Right cardiac atrium (tissue), 5 donors: ENCODE results near the gene SLC37A3. TPM values are rescaled to one million over a fixed set of nuclear protein-coding genes. Genes with fewer than 3 reads are reported as not detected.
A peak's percentile ranks its signal among the peaks of the same experiment; 100 is the strongest.

Source experiments
- ATAC-seq, 2 donors: fragments of 200-7000 bp; cut with Tn5 transposase; one replicate each; pipeline versions ENCODE4 v1.8.0 to v1.9.1; 2020; ENCODE audit warnings: moderate library complexity in 2 of 2, mild to moderate bottlenecking in 1 of 2
- DNase-seq, 3 donors: peaks; one replicate each; pipeline ENCODE4 v3.0.0-alpha.2; 2020
- H3K27ac ChIP-seq: one replicate; pipeline ENCODE4 v1.5.1; 2013; ENCODE audit warnings: mild to moderate bottlenecking, low read length, control low read depth, moderate library complexity
- H3K27me3 ChIP-seq: one replicate; pipeline ENCODE4 v1.6.1; 2013; ENCODE audit not compliant: control insufficient read depth, insufficient read depth
- H3K4me1 ChIP-seq: one replicate; pipeline ENCODE4 v1.6.1; 2013; ENCODE audit warnings: low read length; ENCODE audit not compliant: control insufficient read depth, insufficient read depth
- H3K4me3 ChIP-seq: one replicate; pipeline ENCODE4 v1.5.1; 2013; ENCODE audit warnings: low read length, control low read depth
- H3K9me3 ChIP-seq: one replicate; pipeline ENCODE4 v1.6.1; 2013; ENCODE audit warnings: low read length; ENCODE audit not compliant: control insufficient read depth
- WGBS: extraction: QIAGEN DNeasy Blood & Tissue Kit; methylation state at CpG from one replicate; pipeline ENCODE4 v1.1.7; 2013; 5-methylcytosine and 5-hydroxymethylcytosine counted together
- intact Hi-C, 4 donors: fragments of 100-400 bp; cut with DNase I; formaldehyde crosslinking; loops; one replicate each; pipeline versions ENCODE4 v1.11.0 to v1.14.0; 2022 to 2023
- polyA plus RNA-seq: library from polyadenylated mRNA; stranded (reverse); fragments of 200-250 nt; gene quantifications from one replicate; pipeline ENCODE4 v1.2.3, GENCODE V29; 2013
- total RNA-seq, 4 donors: library from RNA; stranded (reverse); fragmentation: NEBNext Ultra II Directional; extraction: Animal tissue kit (Norgen Biotek cat#: 25700); gene quantifications; one replicate each; pipeline ENCODE4 v1.2.1, GENCODE V29; 2021
- donor health status: healthy with polysubstance abuse.
- donor health status: DM: no; HTN: yes; CAD: no.
- donor health status: DM: no; HTN: no; CAD: no.
- donor health status: DM: no; HTN: yes; CAD: no; lungs with severe emphysema.
- donor health status: DM: yes; HTN: yes; CAD: no.

The SLC37A3 gene
- total and polyA plus RNA-seq, 5 donors = 11.8 to 17.7 (median 16.3) TPM

- H3K27me3 ChIP-seq = peaks cover 3% of the 10 kb centered on the region
- no peak overlapping the region for H3K27ac ChIP-seq
- intact Hi-C loops = no loop called here
- H3K9me3 ChIP-seq = no peaks in the 10 kb centered on the region
- H3K4me3 ChIP-seq = no peak overlapping the region
- ATAC-seq = no peak
- H3K4me1 ChIP-seq = no peaks in the 10 kb centered on the region
- 82% methylated on average over 3 of the region's 3 CpGs for WGBS
- DNase-seq = no peak
Observed at GRCh38 chr7:140400381-140400780, 2.1 kb upstream of the SLC37A3 start.

- Histone ChIP-seq H3K4me1 (no peaks in the 10 kb centered on the region), H3K4me3 (no peak overlapping the region), H3K9me3 (no peaks in the 10 kb centered on the region), H3K27ac (no peak overlapping the region), H3K27me3 (peaks cover 3% of the 10 kb centered on the region)
- intact Hi-C loops = no loop called here
- DNase-seq = no peak
- 72% methylated on average over 10 of the region's 10 CpGs for WGBS
- no peak for ATAC-seq
Observed at GRCh38 chr7:140398821-140399220, 491 bp upstream of the SLC37A3 start.

GRCh38 chr7:140393756-140394306, 4.5 kb downstream of the SLC37A3 start:
- no peak for DNase-seq
- WGBS = 98% methylated on average over 12 of the region's 12 CpGs
- Histone ChIP-seq H3K4me1 (peaks cover 6% of the 10 kb centered on the region), H3K9me3 (no peaks in the 10 kb centered on the region), H3K27ac (no peak overlapping the region), H3K27me3 (no peaks in the 10 kb centered on the region), H3K4me3 (no peak overlapping the region)
- intact Hi-C loops = no loop called here
- ATAC-seq = no peak

- Histone ChIP-seq H3K4me1 (peaks cover 6% of the 10 kb centered on the region), H3K27ac (no peak overlapping the region), H3K27me3 (no peaks in the 10 kb centered on the region), H3K9me3 (no peaks in the 10 kb centered on the region), H3K4me3 (no peak overlapping the region)
- ATAC-seq (no peak), DNase-seq (no peak)
- 44% methylated on average over 1 of the region's 1 CpG for WGBS
- intact Hi-C loops = no loop called here
Observed at GRCh38 chr7:140391634-140392033, 6.7 kb downstream of the SLC37A3 start.

- H3K9me3 ChIP-seq = no peaks in the 10 kb centered on the region
- no peak overlapping the region for H3K4me3 ChIP-seq
- no peak overlapping the region for H3K27ac ChIP-seq
- H3K27me3 ChIP-seq = no peaks in the 10 kb centered on the region
- ATAC-seq (peak; percentile 30), DNase-seq (no peak)
- peaks cover 6% of the 10 kb centered on the region for H3K4me1 ChIP-seq
- intact Hi-C loops = no loop called here
- WGBS = 85% methylated on average over 8 of the region's 8 CpGs
Observed at GRCh38 chr7:140390466-140391190, 7.7 kb downstream of the SLC37A3 start.

DNA sequence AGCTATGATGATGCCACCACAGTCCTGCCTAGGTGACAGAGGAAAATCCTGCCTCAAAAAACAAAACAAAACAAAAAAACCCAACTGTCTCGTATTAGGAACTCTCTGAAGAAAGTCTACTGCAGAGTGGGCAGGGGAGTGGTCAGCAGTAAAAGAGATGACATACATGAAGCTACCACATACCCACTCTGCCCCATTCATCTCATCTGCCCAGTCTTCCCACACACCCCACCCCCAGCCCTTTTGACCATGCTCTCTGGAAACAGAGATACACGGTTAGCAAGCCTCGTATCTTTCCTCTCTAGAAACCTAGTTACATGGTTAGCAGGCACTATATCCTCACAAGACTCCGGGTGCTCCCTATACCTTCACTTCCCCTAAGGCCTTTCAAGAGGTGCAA, 8.3 kb downstream of the SLC37A3 start:
- no peaks in the 10 kb centered on the region for H3K9me3 ChIP-seq
- ATAC-seq (peak in 1 of 2 donors; percentile 32), DNase-seq (no peak)
- intact Hi-C loops = no loop called here
- H3K4me1 ChIP-seq = peaks cover 6% of the 10 kb centered on the region
- H3K27me3 ChIP-seq = no peaks in the 10 kb centered on the region
- 74% methylated on average over 4 of the region's 4 CpGs for WGBS
- H3K4me3 ChIP-seq = no peak overlapping the region
- no peak overlapping the region for H3K27ac ChIP-seq

DNA sequence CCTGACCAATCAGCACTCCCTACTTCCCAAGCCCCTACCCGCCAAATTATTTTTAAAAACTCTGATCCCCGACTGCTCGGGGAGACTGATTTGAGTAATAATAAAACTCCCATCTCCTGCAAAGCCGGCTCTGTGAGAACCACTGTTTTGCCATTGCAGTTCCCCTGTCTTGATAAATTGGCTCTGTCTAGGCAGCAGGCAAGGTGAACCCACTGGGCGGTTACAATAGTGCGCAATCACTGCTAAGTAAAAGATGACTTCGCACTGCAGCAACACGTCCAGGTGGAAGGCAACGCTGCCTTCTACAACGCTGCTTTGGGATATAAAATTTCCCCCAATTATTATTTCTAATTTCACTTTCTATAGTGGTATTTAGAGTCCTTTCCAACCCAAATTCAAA, 8.9 kb downstream of the SLC37A3 start:
- Histone ChIP-seq H3K9me3 (no peaks in the 10 kb centered on the region), H3K4me3 (no peak overlapping the region), H3K27ac (no peak overlapping the region), H3K27me3 (no peaks in the 10 kb centered on the region), H3K4me1 (peaks cover 6% of the 10 kb centered on the region)
- intact Hi-C loops = no loop called here
- no peak for ATAC-seq
- no peak for DNase-seq
- WGBS = 87% methylated on average over 10 of the region's 10 CpGs

GRCh38 chr7:140384894-140385545, 13.3 kb downstream of the SLC37A3 start:
- Histone ChIP-seq H3K4me1 (no peaks in the 10 kb centered on the region), H3K27ac (no peak overlapping the region), H3K9me3 (no peaks in the 10 kb centered on the region), H3K27me3 (no peaks in the 10 kb centered on the region), H3K4me3 (no peak overlapping the region)
- intact Hi-C loops = no loop called here
- WGBS = 73% methylated on average over 1 of the region's 1 CpG
- no peak for DNase-seq
- no peak for ATAC-seq

GRCh38 chr7:140383954-140384713, 14.2 kb downstream of the SLC37A3 start:
- Histone ChIP-seq H3K4me1 (no peaks in the 10 kb centered on the region), H3K27me3 (no peaks in the 10 kb centered on the region), H3K27ac (no peak overlapping the region), H3K9me3 (no peaks in the 10 kb centered on the region), H3K4me3 (no peak overlapping the region)
- intact Hi-C loops = no loop called here
- WGBS = 95% methylated on average over 6 of the region's 6 CpGs
- no peak for DNase-seq
- no peak for ATAC-seq

DNA sequence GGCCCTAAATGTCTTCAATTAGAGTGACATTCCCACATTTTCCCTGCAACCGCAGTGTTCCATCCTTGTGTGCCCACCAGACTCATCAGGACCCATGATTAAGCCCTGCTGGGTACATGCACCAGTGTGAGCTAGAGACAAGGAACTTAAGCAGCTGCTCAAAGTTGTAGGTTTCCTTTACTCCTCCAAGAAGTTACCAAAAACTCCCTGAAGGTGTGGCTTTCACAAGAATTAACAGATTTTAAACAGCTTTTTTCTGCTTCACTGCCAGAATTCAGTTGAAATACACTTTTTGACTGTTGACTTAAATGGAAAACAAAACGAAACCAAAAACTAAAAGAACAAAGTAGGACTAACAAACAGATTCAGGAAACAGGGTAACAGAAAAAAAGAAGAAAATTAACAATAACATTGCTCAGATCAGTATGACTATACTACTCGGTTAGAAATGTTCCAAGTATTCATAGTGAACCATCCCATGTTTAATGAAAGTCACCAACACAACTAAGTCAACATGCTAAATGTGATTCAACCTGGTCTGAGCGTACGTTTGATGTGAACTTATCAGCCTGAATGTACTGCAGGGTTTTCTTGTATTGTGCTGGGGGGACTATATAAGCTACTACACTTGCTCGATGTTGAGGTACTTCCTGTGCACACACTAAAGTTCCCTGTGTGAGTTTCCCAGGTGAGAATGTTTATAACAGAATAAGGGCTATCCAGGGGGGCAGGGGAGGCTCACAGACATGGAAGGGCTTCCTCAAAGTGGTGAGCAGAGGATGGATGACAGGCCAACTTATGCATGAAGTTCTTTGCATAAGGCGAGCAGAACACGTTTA, 22.2 kb downstream of the SLC37A3 start:
- no peak for ATAC-seq

More for the DNA sequence above, 22.2 kb downstream of the SLC37A3 start:
- no peak for DNase-seq
- Histone ChIP-seq H3K27me3 (no peaks in the 10 kb centered on the region), H3K4me1 (no peaks in the 10 kb centered on the region), H3K9me3 (no peaks in the 10 kb centered on the region), H3K4me3 (no peak overlapping the region), H3K27ac (no peak overlapping the region)
- WGBS = 82% methylated on average over 8 of the region's 8 CpGs
- intact Hi-C loops = no loop called here
